GM23248 (cell line): ENCODE results near the gene ARID1B.

Experiments used
- EZH2 ChIP-seq: fragments of 200-600 bp; sonication (generic); IDR thresholded peaks from 2 replicates; pipeline ENCODE4 v1.6.1; 2018; ENCODE audit warnings: antibody characterized with exemption, mild to moderate bottlenecking; ENCODE audit not compliant: insufficient read depth, poor library complexity, severe bottlenecking
- EZH2phosphoT487 ChIP-seq: fragments of 200-600 bp; sonication (generic); IDR thresholded peaks from 2 replicates; pipeline ENCODE4 v1.6.1; 2018; ENCODE audit warnings: antibody characterized with exemption, moderate library complexity, mild to moderate bottlenecking, low read depth; ENCODE audit not compliant: insufficient read depth

DNA sequence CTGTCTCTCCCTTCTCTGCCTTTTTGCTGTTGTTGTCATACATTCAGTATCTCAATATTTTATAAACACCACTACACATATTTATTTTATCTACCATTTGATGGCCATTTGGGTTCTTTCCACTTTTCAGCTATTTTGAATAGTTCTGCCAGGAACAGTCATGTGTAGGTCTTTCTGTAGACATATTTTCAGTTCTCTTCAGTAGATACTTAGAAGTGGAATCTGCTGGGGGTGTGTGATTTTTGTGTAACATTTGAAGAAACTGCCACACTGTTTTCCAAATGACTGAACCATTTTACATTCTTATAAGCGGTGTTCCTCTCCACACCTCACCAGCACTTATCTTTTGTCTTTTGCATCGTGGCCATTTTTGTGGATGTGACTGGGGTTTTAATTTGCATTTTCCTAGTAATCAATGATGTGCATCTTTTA, 197.7 kb downstream of the ARID1B start:
- TF ChIP-seq EZH2phosphoT487 (no peak), EZH2 (no peak)
